ACC112 (cell line): ENCODE data around the gene AMH.

ENCODE experiments used
- H2AFZ ChIP-seq: fragments of 200-600 bp; sonication (generic); one replicate; pipeline ENCODE4 v1.6.0; 2017; ENCODE audit warnings: antibody characterized with exemption, low read length; ENCODE audit not compliant: unreplicated experiment
- H3K27ac ChIP-seq: fragments of 200-600 bp; sonication (generic); 2 replicates; pipeline ENCODE4 v1.5.1; 2014; ENCODE audit warnings: low read depth, mild to moderate bottlenecking, antibody characterized with exemption, low read length, moderate library complexity
- H3K27me3 ChIP-seq: fragments of 200-600 bp; sonication (generic); 2 replicates; pipeline ENCODE4 v1.6.1; 2014; ENCODE audit warnings: mild to moderate bottlenecking, antibody characterized with exemption, low read length, moderate library complexity, mixed read lengths; ENCODE audit not compliant: insufficient read depth
- H3K36me3 ChIP-seq: fragments of 200-600 bp; sonication (generic); 2 replicates; pipeline ENCODE4 v1.6.1; 2016; ENCODE audit warnings: mild to moderate bottlenecking, antibody characterized with exemption, low read length, moderate library complexity, mixed read lengths; ENCODE audit not compliant: insufficient read depth
- H3K4me1 ChIP-seq: fragments of 200-600 bp; sonication (generic); one replicate; pipeline ENCODE4 v1.6.1; 2016; ENCODE audit warnings: low read length, mixed read lengths; ENCODE audit not compliant: insufficient read depth, unreplicated experiment, control insufficient read depth
- H3K4me3 ChIP-seq: fragments of 200-600 bp; sonication (generic); 2 replicates; pipeline ENCODE4 v1.5.1; 2014; ENCODE audit warnings: mild to moderate bottlenecking, low read depth, low read length
- H3K79me2 ChIP-seq: fragments of 200-600 bp; sonication (generic); one replicate; pipeline ENCODE4 v1.6.0; 2016; ENCODE audit warnings: low read length; ENCODE audit not compliant: control insufficient read depth, unreplicated experiment, insufficient read depth

AMH gene

DNA sequence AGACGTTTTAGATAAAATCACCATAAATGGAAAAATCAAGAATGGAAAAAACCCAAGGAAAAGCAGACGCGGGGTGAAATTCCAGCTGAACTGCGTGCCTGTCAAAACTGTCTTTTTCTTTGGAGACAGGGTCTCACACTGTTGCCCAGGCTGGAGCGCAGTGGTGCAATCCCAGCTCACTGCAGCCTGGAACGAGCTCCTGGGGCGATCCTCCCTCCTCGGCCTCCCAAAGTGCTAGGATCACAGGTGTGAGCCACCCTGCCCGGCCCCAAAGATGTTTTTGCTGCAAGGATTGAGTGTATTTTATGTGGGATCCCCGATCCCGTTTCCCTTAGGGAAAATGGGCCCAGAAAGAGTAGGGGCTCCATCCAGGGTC lies 33.7 kb downstream of the AMH start:
- no peaks in the 10 kb centered on the region for H3K27me3 ChIP-seq
- H2AFZ ChIP-seq: no peak overlapping the region
- H3K36me3 ChIP-seq: no peaks in the 10 kb centered on the region
- H3K4me1 ChIP-seq: peaks cover 4% of the 10 kb centered on the region
- H3K4me3 ChIP-seq: no peak overlapping the region
- no peak overlapping the region for H3K27ac ChIP-seq
- no peaks in the 10 kb centered on the region for H3K79me2 ChIP-seq

DNA sequence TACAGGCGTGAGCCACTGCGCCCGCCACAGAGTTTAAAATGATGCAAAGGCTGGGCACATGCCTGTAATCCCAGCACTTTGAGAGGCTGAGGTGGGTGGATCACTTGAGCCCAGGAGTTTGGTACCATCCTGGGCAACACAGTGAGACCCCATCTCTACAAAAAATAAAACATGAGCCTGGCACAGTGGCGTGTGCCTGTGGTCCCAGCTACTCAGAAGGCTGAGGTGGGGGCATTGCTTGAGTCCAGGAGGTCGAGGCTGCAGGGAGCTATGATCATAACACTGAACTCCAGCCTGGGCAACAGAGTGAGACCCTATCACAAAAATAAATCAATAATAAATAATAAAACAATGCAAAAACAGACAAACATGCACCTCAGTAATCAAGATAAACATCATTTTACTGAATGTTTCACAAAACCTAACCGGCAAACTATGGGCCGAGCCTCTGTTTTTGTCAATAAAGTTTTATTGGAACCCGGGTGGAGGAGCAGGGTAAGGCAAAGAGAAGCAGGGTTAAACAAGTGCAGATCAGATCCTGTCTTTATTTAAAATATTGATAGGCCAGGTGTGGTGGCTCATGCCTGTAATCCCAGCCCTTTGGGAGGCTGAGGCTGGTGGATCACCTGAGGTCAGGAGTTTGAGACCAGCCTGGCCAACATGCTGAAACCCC lies 34.8 kb downstream of the AMH start:
- Histone ChIP-seq H2AFZ (no peak overlapping the region), H3K36me3 (no peaks in the 10 kb centered on the region), H3K27me3 (peaks cover 4% of the 10 kb centered on the region; the same call in 1 of the 2 replicates), H3K79me2 (no peaks in the 10 kb centered on the region), H3K27ac (no peak overlapping the region), H3K4me3 (no peak overlapping the region), H3K4me1 (peaks cover 4% of the 10 kb centered on the region)

DNA sequence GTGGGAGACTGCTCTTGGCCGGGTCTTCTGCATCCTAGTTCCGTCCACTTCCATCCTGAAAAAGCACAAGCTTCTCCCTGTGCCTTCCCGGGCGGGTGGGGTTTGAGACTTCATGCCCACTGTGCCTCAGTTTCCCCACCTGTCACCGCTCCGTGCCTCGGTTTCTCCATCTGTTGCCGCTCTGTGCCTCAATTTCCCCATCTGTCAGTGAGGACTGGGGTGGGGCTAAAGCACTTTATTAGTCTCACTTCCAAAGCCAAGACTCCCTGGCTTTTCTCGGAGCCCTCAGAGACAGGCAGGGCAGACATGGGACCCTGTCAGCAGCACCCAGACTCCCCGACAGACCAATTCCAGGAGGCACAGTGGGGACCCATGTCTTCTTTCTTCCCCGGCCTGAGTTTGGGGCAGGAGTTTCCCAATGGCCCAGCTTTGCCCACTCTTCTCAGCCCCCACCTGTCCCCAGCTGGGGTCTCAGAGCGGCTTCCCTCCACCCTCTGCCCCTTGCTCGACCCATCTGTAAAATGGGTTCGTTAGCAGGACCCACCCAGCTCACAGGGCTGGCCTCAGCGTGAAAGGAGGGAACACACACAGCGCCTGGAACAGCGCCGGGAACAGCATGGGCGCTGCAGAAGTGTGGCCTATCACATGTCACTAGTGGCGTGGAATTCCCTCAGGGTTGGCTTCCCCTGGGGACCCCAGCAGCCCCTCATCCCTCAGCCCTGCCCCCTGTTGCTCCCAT lies 37.4 kb downstream of the AMH start:
- Histone ChIP-seq H3K4me1 (peaks cover 8% of the 10 kb centered on the region), H3K27ac (no peak overlapping the region), H3K36me3 (no peaks in the 10 kb centered on the region), H3K27me3 (peaks cover 30% of the 10 kb centered on the region), H2AFZ (no peak overlapping the region), H3K4me3 (no peak overlapping the region), H3K79me2 (no peaks in the 10 kb centered on the region)

DNA sequence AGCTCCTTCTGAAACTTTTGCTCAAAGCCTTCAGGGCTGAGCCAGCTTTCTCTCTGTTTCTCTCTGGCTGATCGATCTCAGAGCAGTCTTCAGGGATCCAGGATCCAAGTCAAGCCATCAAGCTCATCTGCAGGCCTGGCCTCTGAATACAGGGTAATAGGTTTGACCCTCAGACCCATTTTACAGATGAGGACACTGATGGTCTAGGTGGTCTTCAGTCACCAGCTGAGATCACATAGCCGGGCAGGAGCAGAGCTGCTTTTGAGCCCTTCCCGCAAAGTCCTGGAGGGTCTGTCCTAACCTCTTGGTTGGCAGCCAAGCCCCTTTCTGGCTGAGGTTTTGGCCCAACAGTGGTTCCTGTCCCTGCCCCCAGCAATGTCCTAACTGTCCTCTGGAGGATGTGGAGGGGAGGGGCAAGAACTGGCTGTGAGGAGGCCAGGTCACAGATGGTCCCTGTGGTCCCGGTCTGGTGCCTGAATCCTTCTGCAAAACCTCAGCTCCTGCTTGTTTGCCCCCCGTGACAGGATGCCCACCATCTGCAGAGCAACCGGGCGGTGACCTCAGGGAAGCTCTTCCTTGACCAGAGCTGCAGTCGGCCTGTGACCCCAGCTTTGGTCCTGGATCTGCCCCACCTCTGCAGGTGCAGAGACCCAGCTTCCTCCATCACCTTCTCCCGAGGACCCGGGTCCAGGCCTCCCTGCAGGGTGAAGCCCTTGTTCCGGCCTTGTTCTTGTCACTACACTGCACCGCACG lies 38.6 kb downstream of the AMH start:
- Histone ChIP-seq H3K4me1 (peaks cover 4% of the 10 kb centered on the region), H3K27me3 (peaks cover 31% of the 10 kb centered on the region), H2AFZ (no peak overlapping the region), H3K4me3 (no peak overlapping the region), H3K27ac (no peak overlapping the region), H3K79me2 (no peaks in the 10 kb centered on the region), H3K36me3 (no peaks in the 10 kb centered on the region)

DNA sequence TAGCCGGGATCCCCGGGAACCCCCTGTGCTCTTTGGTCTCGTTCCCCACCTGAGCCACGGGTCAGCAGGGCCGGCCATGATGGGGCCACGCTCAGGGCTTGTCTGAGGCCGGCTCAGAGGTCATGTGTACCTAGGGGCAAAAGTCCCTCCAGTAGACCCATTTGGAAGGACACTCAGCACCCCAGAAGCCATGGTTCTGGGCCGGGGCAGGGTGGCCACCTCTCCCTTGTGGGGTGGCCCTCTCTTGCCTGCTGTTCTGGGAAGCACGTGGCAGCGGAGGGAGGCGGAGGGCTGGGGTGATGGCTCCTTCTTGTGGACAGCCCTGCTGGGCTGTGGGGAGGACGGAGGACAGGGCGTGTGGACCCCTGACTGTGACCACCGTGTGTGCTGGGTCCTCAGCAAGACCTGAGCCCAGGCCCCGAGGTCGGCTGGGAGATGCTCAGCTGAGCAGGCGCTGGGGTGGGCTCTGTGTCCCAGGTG lies 39.3 kb downstream of the AMH start:
- H3K27ac ChIP-seq: no peak overlapping the region
- peaks cover 4% of the 10 kb centered on the region for H3K4me1 ChIP-seq

DNA sequence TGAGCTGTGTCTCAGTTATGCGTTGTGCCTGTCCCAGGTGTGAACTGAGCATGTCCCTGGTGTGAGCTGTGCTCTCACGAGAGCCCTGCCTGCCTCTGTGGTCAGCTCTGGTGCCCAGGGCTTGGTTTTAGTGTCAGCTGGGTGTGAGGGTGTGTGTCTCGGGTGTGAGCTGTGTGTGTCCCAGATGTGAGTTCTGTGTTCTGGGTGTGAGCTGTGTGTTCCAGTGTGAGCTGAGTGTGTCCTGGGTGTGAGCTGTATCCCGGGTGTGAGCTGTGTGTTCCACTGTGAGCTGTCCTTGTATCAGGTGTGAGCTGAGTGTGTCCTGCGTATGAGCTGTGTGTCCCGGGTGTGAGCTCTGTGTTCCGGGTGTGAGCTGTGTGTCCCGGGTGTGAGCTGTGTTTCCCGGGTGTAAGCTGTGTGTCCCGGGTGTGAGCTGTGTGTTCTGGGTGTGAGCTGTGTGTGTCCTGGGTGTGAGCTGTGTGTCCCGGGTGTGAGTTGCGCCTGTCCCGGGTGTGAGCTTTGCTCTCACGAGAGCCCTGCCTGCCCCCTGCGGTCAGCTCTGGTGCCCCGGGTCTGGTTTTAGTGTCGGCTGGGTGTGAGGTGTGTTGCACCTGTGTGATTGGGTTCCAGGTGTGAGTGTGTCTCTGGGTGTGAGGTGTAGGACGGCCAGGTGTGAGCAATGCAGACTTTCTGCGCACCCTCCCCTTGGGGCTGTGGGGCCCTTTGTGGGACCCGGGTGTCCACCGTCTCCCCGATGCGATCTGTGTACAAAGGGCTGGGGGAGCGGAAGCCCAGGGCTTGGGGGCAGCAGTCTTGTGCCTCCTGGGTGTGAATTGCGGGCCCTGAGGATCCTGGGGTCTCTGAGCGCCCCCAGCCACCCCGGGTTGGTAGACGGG lies 39.9 kb downstream of the AMH start:
- no peaks in the 10 kb centered on the region for H3K36me3 ChIP-seq
- peaks cover 31% of the 10 kb centered on the region for H3K27me3 ChIP-seq
- no peak overlapping the region for H2AFZ ChIP-seq
- H3K4me3 ChIP-seq: no peak overlapping the region
- no peak overlapping the region for H3K27ac ChIP-seq
- H3K4me1 ChIP-seq: peaks cover 4% of the 10 kb centered on the region
- no peaks in the 10 kb centered on the region for H3K79me2 ChIP-seq

More for the DNA sequence above, 39.3 kb downstream of the AMH start:
- H3K36me3 ChIP-seq: no peaks in the 10 kb centered on the region
- H2AFZ ChIP-seq: no peak overlapping the region
- no peak overlapping the region for H3K4me3 ChIP-seq
- H3K79me2 ChIP-seq: no peaks in the 10 kb centered on the region
- peaks cover 31% of the 10 kb centered on the region for H3K27me3 ChIP-seq

DNA sequence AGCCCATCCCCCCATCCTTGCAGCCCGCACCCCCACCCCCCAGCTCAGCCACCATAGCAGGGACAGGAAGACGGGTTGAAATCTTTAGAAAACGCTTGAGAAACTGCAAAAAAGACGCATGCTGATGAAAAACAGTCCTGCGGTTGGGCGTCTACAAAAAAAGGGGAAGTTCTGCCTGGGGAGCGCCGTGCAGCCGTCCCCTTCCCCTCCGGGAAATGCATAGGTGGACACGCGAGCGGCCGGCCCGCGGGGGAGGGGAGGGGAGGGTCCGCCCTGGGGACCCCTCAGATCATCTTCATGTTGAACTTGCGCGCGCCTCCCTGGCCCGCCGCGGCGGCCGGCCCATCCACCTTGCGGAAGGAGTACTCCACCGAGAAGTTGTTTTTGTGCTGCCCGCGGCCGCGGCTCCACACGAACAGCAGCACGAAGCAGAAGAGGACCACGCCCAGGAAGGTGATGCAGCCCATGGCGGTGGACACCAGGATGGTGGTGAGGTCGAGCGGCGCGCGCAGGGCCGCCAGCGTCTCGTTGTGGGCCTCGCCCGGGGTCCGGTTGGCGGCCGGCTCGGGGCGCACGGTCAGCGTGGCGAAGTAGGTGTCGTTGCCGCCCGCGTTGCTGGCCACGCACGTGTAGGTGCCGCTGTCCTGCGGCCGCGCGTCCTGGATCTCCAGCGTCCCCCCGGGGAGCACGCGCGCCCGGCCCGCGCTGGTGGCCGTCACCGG lies 40.8 kb downstream of the AMH start:
- Histone ChIP-seq H3K36me3 (no peaks in the 10 kb centered on the region), H2AFZ (no peak overlapping the region), H3K27ac (no peak overlapping the region), H3K79me2 (no peaks in the 10 kb centered on the region), H3K4me1 (peaks cover 8% of the 10 kb centered on the region), H3K27me3 (peaks cover 31% of the 10 kb centered on the region), H3K4me3 (peak overlapping the region; percentile 59)

DNA sequence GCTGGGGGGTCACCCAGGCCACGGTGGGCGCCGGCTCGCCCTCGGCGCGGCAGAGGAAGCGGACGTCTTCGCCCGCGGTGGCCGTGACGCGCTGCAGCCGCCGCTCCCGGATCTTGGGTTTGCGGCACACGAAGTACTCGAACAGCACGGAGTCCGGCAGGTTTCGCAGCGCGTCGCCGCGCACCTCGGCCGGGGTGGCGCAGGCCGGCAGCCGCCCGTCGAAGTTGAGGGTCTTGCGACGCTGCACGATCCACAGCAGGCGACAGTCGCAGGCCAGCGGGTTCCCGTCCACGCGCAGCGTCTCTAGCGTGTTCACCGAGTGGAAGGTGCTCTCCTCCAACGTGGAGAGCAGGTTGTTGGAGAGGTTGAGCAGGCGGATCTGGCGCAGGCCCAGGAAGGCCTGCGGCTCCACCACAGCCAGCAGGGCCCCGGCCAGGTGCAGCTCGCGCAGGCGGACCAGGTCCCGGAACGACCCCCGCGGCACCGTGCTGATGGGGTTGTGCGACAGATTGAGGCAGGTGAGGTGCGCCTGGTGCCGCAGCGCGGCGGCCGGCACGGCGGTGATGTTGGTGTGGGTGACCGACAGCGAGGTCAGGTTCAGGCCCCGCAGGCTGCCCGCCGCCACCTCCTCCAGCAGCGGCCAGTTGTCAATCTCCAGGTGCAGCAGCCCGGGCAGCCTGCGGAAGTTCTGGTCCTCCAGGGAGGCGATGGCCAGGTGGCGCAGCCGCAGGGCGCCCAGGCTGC lies 41.5 kb downstream of the AMH start:
- Histone ChIP-seq H3K79me2 (no peaks in the 10 kb centered on the region), H3K27ac (no peak overlapping the region), H2AFZ (no peak overlapping the region), H3K4me3 (peak overlapping the region; percentile 59), H3K36me3 (no peaks in the 10 kb centered on the region), H3K4me1 (peaks cover 8% of the 10 kb centered on the region), H3K27me3 (peaks cover 31% of the 10 kb centered on the region)

DNA sequence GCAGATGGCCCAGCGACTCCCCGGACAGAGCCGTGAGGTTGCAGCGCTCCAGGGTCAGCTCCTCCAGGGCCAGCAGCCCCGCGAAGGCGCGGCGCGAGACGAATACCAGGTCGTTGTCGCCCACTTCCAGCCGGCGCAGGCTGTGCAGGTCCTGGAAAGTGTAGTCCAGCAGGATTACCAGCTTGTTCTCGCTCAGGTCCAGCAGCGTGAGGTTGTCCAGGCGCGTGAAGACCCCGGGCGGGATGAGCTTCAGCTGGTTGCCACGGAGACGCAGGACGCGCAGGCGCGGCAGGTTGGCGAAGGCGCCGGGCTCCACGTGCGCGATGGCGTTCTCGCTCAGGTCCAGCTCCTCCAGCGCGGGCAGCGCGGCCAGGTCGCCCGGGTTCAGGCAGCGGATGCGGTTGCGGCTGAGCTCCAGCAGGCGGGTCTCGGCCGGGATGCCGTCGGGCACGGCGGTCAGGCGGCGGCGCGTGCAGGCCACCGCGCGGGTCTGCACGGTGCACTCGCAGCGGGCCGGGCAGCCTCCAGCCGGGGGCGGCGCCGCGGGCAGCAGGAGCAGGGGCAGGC lies 42.1 kb downstream of the AMH start:
- H3K4me1 ChIP-seq: peaks cover 8% of the 10 kb centered on the region
- H3K27me3 ChIP-seq: peaks cover 31% of the 10 kb centered on the region
- no peaks in the 10 kb centered on the region for H3K36me3 ChIP-seq
- 0 out of 2 replicates have a peak overlapping the region, but pooled peaks have one; percentile 16 for H3K4me3 ChIP-seq
- H3K79me2 ChIP-seq: no peaks in the 10 kb centered on the region
- H3K27ac ChIP-seq: no peak overlapping the region
- no peak overlapping the region for H2AFZ ChIP-seq
